ENCODE data around the gene STT3B. TPM values are rescaled to one million over a fixed set of nuclear protein-coding genes. Genes with fewer than 3 reads are reported as not detected.

STT3B gene
- total and polyA plus RNA-seq, 2 of the 4 experiments (the other 2 are of a cell fraction), result 45.5 to 86.4 TPM

GRCh38 chr3:31508452-31509146 is 24.1 kb upstream of the STT3B start:
- H4K5ac ChIP-seq (ENCODE audit: low read depth, low read length), result no peak overlapping the region
- no peak for ATAC-seq (ENCODE audit: low read depth)
- no peaks in the 10 kb centered on the region for H3K9me3 ChIP-seq (ENCODE audit: control insufficient read depth, insufficient read depth, low read length)
- no peak for TF ChIP-seq RFX5 (IDR thresholded peaks at IDR 0.05; ENCODE audit: low read depth, low read length)
- dilution Hi-C loops (cut with HindIII; ENCODE audit: low sequenced_read_pairs, unreplicated experiment), result no loop called here
- ChIA-PET POLR2A (ENCODE audit: unreplicated experiment) (no interaction called here), CTCF (no interaction called here)
- no peak overlapping the region for H2AFZ ChIP-seq (replicated peaks; ENCODE audit: low read length, poor library complexity)
- no peaks in the 10 kb centered on the region for H3K4me1 ChIP-seq (ENCODE audit: control insufficient read depth, insufficient read depth, low read length)
- H3K9me1 ChIP-seq (ENCODE audit: insufficient read depth, low read length), result no peaks in the 10 kb centered on the region
- no peaks in the 10 kb centered on the region for H4K20me1 ChIP-seq (ENCODE audit: insufficient read depth, low read length)
- H4K8ac ChIP-seq (ENCODE audit: low read depth in 2 of 2, low read length in 2 of 2), result no peak overlapping the region
- WGBS, 2 experiments (ENCODE audit: extremely low coverage in 2 of 2, insufficient read length in 1 of 2), result no CpG with 5 or more reads among the region's 2 CpGs
- H2BK5ac ChIP-seq (ENCODE audit: low read depth, low read length, poor library complexity, severe bottlenecking), result no peak overlapping the region
- no peak overlapping the region for H2AK9ac ChIP-seq (replicated peaks; ENCODE audit: low read depth, low read length, poor library complexity)
- H3K9ac ChIP-seq (ENCODE audit: low read depth, low read length), result no peak overlapping the region
- no peaks in the 10 kb centered on the region for H3K36me3 ChIP-seq (ENCODE audit: control insufficient read depth, insufficient read depth, low read length)
- H2BK15ac ChIP-seq (ENCODE audit: low read depth, low read length), result no peak overlapping the region
- BruUV-seq (replicated peaks), result no TSS peak
- no peak overlapping the region for H3K18ac ChIP-seq (ENCODE audit: low read depth, low read length)
- no peaks in the 10 kb centered on the region for H3K79me1 ChIP-seq (ENCODE audit: low read depth in 1 of 2, low read length in 2 of 2)
- no peak overlapping the region for H3K27ac ChIP-seq (ENCODE audit: insufficient read depth, low read length)
- no peak overlapping the region for H3K4me2 ChIP-seq (ENCODE audit: low read depth, low read length)
- no peak overlapping the region for H3K4me3 ChIP-seq (ENCODE audit: insufficient read depth, low read depth, low read length)
- H3K56ac ChIP-seq (ENCODE audit: extremely low read depth, insufficient read depth, low read length), result no peak overlapping the region
- H2BK120ac ChIP-seq (ENCODE audit: low read depth, low read length), result no peak overlapping the region
- intact Hi-C loops (cut with micrococcal nuclease), result no loop called here
- in situ Hi-C loops (cut with MboI; ENCODE audit: low sequenced_read_pairs), result no loop called here
- no peak overlapping the region for H2AK5ac ChIP-seq (ENCODE audit: low read depth, low read length)
- DNase-seq, result no peak
- H3K14ac ChIP-seq (replicated peaks; ENCODE audit: low read depth, low read length), result no peak overlapping the region
- H4K91ac ChIP-seq (ENCODE audit: insufficient read depth, low read depth, low read length), result no peak overlapping the region
- H3K4ac ChIP-seq (ENCODE audit: low read depth, low read length), result no peak overlapping the region
- H3K27me3 ChIP-seq (ENCODE audit: control insufficient read depth, insufficient read depth, low read length), result peaks cover 13% of the 10 kb centered on the region
- H3K23ac ChIP-seq (ENCODE audit: low read depth, low read length), result no peak overlapping the region
- no peak overlapping the region for H2BK20ac ChIP-seq (ENCODE audit: low read depth, low read length)
